Uterus (tissue), 2 donors: ENCODE results near the gene LHPP.

Experiments
- CTCF ChIP-seq, 4 experiments: fragments of 200-600 bp in 2 of 4; fragments of 450-650 bp in 2 of 4; sonication (generic) in 2 of 4; IDR thresholded peaks; one replicate each; pipeline ENCODE4 v1.5.1; 2016 to 2019; ENCODE audit warnings: antibody characterized with exemption in 4 of 4, mild to moderate bottlenecking in 2 of 4, moderate library complexity in 1 of 4
- POLR2A ChIP-seq, 2 donors: fragments of 450-650 bp; IDR thresholded peaks; one replicate each; pipeline ENCODE4 v1.6.1; 2016; ENCODE audit warnings: antibody characterized with exemption in 2 of 2, mild to moderate bottlenecking in 1 of 2, moderate library complexity in 1 of 2

- TF ChIP-seq CTCF (IDR thresholded peaks at IDR 0.05) = no peak
- TF ChIP-seq POLR2A (IDR thresholded peaks at IDR 0.05) = no peak
Measured at GRCh38 chr10:124546957-124547646, 85.5 kb downstream of the LHPP start.
